Lower leg skin (tissue), 3 donors: Measurements from ENCODE around the gene CLMN.
A peak's percentile ranks its signal among the peaks of the same experiment; 100 is the strongest.

Experiments used
- POLR2A ChIP-seq, 2 donors: fragments of 450-650 bp; IDR thresholded peaks; one replicate each; pipeline ENCODE4 v1.6.1; 2016 to 2017; ENCODE audit warnings: antibody characterized with exemption in 2 of 2, mild to moderate bottlenecking in 1 of 2, moderate library complexity in 1 of 2
- TF ChIP-seq, protein P1 (sequence below), 3 donors: fragments of 450-650 bp; IDR thresholded peaks; one replicate each; pipeline ENCODE4 v1.5.1; 2016; ENCODE audit warnings: antibody characterized with exemption in 3 of 3, mild to moderate bottlenecking in 3 of 3, moderate library complexity in 2 of 3

- TF ChIP-seq POLR2A (IDR thresholded peaks at IDR 0.05), result no peak
- TF ChIP-seq, protein P1, sequence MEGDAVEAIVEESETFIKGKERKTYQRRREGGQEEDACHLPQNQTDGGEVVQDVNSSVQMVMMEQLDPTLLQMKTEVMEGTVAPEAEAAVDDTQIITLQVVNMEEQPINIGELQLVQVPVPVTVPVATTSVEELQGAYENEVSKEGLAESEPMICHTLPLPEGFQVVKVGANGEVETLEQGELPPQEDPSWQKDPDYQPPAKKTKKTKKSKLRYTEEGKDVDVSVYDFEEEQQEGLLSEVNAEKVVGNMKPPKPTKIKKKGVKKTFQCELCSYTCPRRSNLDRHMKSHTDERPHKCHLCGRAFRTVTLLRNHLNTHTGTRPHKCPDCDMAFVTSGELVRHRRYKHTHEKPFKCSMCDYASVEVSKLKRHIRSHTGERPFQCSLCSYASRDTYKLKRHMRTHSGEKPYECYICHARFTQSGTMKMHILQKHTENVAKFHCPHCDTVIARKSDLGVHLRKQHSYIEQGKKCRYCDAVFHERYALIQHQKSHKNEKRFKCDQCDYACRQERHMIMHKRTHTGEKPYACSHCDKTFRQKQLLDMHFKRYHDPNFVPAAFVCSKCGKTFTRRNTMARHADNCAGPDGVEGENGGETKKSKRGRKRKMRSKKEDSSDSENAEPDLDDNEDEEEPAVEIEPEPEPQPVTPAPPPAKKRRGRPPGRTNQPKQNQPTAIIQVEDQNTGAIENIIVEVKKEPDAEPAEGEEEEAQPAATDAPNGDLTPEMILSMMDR (IDR thresholded peaks at IDR 0.05), result peak in 1 of 3 donors; percentile 12
Observed at GRCh38 chr14:95157327-95158189, 162.2 kb downstream of the CLMN start, which contains the start of gene DICER1.
